Measurements from ENCODE around the gene ARHGEF4.
"Not testable (repeated sequence)": the region's sequence is repeated elsewhere in the genome, so short reads cannot be mapped to it uniquely, and the experiment has no call there.

ARHGEF4 gene

DNA sequence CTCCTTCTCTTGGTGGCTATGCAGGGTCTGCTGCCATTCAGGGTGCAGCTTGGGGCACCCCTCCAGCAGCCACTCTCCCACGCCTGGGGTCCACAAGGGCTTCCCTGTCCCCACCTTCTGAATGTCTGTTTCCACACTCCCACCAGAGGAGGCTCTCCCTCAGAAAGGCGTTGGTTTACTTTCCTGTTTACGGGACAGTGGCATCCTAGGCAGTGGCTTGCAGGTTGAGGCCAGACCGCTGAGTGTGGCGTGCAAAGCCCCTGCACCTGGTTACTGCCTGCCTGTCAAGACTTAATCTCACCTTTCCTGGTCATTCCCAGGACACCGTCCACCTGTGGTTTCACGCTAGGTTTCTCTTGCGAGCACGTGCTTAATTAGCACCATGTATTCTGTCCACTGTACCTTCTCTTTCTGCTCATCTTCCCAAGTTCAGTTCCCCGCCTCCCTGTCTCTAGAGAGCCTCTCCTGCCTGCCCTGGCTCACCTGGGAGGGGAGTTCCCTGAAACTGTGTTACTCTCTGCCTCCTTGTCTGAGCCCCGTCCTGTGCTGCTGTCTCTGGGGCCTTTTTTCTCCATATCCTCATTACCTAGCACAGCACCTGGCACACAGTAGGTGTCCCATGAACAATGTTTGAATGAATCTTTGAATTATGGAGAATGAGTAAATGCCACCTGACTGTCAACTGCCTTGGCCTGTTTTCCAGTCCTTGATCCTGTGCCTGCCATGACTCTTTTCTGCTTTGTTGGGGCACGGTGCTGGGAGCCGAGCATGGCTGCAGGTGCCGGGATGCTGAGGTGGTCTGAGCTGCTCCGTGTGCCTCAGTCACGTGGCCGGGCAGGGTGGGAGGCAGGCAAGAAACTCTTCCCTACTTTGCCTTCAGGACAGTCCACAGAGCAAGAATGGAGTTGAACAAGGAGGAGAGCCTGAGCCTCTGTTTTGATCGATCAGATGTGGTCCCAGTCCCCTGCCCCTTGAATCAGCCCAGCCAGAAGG is 56.4 kb downstream of the ARHGEF4 start:
- no peak for ATAC-seq

GRCh38 chr2:130894326-130894942 is 57.7 kb downstream of the ARHGEF4 start:
- no peak for ATAC-seq

DNA sequence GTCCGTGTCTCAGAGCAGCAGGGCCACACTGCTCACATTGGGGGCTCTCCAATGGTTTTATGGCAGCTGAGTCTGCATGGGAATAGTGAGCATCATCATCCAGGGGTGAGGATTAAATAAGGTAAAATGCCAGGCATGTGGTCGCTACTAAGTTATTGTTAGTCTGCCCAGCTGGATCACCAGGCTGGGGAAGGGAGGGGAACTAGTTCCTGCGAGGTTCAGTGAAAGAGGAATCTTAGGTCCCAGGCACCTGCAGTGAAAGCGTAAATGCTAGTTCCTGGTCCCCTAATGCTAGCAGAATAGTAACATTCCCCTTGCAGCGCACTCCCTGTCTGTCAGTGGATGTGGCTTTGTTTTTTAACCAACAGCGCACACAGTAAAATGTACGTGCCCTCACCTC is 60.1 kb downstream of the ARHGEF4 start:
- ATAC-seq, result no peak

- no peak for ATAC-seq
Measured at GRCh38 chr2:130898553-130898952, 61.8 kb downstream of the ARHGEF4 start.

- no peak for ATAC-seq
Measured at GRCh38 chr2:130899306-130899705, 62.6 kb downstream of the ARHGEF4 start.

GRCh38 chr2:130901061-130901460 is 64.3 kb downstream of the ARHGEF4 start:
- ATAC-seq, result no peak

DNA sequence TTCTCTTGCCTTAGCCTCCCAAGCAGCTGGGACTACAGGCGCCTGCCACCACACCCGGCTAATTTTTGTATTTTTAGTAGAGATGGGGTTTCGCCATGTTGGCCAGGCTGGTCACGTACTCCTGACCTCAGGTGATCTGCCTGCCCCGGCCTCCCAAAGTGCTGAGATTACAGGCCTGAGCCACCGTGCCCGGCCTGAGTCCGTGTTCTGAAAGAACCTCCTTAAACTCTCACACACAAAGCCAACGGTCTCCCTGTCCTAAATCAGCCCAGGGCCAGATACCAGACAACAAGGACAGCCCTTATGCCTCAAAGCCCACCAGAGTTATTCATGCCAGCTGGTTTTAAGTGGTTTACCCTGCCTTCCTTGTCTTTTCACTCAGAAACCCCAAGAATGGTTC is 64.9 kb downstream of the ARHGEF4 start:
- ATAC-seq, result not testable (repeated sequence)

DNA sequence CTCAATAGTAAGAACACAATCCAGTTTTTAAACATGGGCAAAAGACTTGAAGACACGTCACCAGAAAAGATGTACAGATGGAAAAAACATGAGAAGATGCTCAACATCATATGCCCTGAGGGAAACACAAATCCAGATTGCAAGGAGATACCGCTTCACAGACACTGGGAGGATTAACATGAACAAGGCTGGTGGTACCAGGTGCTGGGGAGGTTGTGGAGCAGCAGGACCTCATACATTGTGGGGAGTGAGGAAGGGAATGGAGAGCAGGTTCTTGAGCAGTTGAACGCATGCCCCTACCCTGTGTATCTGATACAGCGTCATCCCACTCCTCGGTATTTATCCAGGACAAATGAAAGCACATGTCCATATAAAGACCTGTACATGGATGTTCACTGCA is 72.1 kb downstream of the ARHGEF4 start:
- ATAC-seq, result no peak

DNA sequence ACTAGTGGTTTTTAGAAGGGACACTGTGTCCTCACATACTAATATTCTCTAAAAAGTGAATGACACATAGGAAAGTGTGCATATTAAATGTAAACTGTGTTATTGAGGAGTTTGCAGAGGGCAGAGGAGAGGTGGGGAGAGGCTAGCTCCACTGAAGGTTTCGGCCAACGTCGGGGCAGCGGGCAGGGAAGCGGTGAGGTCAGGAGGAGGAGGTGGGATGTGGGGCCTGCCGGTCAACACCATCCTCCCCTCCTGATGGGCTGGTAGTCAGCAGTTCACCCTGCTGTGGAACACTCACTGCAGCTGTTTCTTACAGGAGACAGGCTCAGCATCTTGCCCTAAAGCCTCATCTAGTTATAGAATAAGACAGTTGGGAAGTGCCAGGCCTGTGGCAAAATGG is 74.2 kb downstream of the ARHGEF4 start:
- ATAC-seq, result no peak

DNA sequence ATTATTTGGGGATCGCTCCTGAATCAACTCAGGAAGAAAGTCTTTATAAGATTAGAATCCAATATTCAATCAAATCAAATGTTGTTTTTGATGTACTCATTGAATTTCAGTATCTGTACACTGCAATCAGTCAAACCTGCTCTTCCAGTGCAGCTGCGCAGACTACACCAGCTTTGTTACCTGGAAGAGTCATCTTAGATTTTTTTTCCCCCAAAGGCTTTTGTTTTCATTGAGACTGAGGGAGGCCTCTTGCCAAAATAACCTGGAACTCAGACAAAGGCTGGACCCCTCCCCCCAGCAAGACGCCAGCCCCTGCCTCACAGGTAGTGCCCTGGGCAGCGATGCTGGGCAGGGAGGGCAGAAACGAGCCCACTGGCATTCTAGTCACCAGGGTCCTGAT is 74.8 kb downstream of the ARHGEF4 start:
- ATAC-seq, result no peak

DNA sequence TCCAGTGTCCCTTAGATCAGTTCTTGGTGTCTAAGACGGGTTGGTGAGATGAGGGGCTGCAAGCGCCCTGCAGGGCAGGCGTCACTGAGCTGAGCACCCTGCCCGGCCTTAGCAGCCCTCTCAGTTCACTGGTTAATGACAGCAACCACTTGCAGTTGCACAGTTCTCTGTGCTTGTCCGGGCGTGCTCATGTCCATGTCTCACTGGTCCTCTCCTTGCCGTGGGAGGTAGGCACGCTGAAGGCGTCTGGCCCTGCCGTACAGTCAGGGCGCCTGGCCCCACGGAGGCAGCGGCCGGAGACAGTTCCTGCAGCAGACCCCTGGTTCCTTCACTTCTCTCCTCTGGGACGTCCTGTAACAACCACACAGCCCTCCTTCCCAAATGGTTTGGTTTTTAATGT is 75.3 kb downstream of the ARHGEF4 start:
- ATAC-seq, result no peak

DNA sequence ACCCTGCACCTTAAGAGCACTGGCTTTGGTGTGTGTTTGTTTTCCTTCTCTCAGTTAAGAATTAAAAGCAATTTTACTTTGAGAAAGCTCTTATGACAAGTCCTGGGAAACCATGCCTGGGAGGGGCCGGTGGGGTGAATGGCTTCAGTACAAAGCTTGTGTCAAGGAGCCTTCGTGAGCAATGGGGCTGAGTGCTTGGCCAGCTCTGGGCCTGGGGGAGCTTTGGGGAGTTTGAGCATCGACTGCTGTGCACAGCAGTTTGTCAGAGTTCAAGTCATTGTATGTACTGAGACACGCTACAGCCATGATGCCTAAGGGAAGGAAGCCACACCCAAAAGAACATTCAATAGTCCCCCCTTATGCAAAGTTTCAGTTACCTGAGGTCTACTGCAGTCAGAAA is 75.8 kb downstream of the ARHGEF4 start:
- no peak for ATAC-seq

GRCh38 chr2:130913891-130914290 is 77.2 kb downstream of the ARHGEF4 start:
- ATAC-seq, result no peak

DNA sequence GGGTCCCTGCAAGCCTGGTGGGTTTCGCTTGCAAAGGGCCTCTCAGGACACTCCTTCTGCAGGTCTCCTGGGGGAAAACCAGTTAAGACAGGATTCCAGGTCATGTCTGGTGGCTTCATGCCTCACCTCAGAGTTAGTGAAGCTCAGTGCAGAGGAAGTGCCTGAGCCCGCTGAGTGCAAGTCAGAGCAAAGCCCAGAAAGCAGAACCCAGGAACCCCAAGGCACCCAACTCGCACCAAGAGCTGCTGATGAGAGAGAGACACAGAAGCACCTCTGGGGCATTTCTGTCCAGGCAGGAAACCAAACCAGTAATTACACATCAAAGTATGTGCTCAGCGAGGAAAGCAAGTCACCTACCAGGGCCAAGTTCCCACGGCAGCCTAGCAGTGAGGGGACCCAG is 78.4 kb downstream of the ARHGEF4 start:
- ATAC-seq, result no peak

DNA sequence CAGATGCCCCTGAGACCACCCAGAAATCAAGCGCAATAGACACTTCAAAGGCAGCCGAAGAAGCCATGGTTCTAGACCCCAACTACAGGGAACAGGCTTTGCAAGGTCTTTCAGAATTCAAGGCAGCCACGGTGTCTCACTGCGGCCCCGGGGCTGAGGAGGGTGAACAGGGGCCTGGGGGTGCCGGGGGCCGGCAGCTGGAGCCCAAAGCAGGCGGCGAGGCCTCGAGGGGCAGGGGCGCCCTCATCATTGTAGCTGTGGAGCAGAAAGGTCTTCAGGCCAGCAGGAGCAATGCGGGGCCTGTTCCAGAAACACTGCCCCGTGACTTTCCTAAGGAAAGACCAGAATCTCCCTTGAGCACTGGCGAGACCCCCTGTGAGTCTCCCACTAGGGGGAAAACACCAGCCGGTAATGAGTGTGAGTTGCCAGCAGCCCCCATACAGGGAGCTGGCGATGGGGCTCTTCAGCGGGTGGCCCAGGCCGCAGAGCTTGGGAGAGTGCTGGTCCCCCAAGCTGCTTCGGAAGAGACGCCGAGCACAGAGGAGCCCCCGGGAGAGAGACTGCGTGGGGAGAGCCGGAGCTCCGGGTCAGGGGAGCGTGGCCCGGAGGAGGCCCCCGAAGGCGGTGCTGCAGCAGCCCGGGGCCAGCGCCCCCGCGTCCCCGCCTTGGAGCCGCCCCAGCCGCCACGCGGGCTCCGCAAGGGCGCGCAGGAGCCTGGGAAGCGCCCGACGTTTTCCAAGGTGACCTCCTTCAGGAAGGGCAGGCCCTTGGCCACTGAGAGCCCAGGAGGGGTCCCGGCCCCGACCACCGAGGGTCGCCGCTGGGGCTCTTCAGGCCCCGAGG is 79.1 kb downstream of the ARHGEF4 start:
- no peak for ATAC-seq

DNA sequence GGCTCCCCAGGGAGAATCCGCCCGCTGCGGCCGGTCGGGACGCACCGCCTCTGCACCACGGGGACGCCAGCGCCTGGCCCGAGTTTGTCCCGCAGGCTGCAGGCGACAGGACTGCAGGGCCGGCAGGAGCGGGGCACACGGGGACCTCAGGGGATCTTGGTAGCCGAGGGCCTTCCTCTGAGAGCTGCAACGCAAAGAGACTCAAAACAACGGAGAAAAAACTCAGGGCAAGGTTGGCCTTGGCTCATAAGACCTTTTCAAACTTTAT is 79.7 kb downstream of the ARHGEF4 start:
- ATAC-seq, result no peak

- no peak for ATAC-seq
Measured at GRCh38 chr2:130917006-130917688, 80.4 kb downstream of the ARHGEF4 start.

- no peak for ATAC-seq
Measured at GRCh38 chr2:130918393-130918792, 81.7 kb downstream of the ARHGEF4 start.

- ATAC-seq, result peak in 1 of 2 donors; percentile 27
Measured at GRCh38 chr2:130920415-130921163, 83.9 kb downstream of the ARHGEF4 start.

GRCh38 chr2:130921164-130921476 is 84.4 kb downstream of the ARHGEF4 start:
- no peak for ATAC-seq

- ATAC-seq, result no peak
Measured at GRCh38 chr2:130922417-130922816, 85.7 kb downstream of the ARHGEF4 start.

GRCh38 chr2:130928385-130928784 is 91.7 kb downstream of the ARHGEF4 start:
- ATAC-seq, result no peak

All from activated CD4-positive, CD25-positive, alpha-beta regulatory T cell treated with anti-CD3 and anti-CD28 coated beads, Interleukin-2, amount 50 U/mL, for 24 hours (primary cell).